HG02970 (cell line): Measurements from ENCODE around the gene SH2D1B.

Experiments used
- ATAC-seq: cut with Tn5 transposase; IDR thresholded peaks from one replicate; pipeline ENCODE4 v1.9.1; 2021; ENCODE audit warnings: mild to moderate bottlenecking, moderate library complexity, moderate number of reproducible peaks; ENCODE audit not compliant: unreplicated experiment, low FRiP score

SH2D1B gene

DNA sequence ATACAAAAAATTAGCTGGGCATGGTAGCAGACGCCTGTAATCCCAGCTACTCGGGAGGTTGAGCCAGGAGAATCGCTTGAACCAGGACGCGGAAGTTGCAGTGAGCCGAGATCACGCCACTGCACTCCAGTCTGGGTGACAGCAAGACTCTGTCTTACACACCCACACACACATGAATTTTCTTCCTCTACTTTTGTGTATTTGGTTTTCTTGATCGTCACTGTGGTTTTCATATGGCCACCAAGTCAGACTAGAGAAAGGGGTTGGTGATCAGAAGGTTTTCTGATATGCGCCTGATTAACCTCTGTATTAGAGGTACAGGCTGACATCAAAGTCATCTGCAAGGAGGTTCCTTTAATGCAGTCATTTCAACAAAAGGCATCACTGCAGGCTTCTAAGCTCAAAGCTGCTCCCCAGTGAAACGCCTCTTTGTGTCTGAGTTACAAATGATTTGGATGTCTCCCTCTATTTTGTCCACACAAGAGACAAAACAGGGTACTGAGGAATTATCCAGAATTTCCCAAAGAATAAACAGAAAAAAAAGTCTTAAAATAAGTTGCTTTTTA is 11.1 kb downstream of the SH2D1B start:
- ATAC-seq: no peak

DNA sequence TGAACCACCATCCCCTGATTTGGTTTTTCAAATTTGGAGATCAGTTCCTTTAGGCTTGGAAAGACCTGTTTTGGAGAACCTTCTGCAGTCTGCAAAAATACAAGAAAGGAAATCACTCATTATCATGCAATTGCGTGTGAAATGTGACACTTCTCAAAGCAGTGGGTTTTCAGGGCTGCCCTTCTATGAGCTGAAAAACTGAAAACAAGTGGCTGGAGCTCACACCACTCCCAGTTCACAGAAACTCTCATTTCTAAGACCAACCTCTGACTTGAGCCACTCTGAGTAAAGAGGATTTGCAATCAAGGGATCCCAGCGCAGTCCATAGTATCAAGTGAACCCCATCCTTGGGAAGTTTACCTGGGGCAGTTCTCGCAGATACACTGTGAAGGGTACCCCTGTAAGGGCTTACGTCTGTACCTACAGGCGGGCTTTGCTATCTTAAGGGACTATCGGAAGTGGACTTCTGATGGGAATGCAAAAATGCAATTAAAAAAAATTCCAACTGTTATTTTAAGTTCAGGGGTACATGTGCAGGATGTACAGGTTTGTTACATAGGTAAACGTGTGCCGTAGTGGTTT is 12.8 kb downstream of the SH2D1B start:
- ATAC-seq: no peak

DNA sequence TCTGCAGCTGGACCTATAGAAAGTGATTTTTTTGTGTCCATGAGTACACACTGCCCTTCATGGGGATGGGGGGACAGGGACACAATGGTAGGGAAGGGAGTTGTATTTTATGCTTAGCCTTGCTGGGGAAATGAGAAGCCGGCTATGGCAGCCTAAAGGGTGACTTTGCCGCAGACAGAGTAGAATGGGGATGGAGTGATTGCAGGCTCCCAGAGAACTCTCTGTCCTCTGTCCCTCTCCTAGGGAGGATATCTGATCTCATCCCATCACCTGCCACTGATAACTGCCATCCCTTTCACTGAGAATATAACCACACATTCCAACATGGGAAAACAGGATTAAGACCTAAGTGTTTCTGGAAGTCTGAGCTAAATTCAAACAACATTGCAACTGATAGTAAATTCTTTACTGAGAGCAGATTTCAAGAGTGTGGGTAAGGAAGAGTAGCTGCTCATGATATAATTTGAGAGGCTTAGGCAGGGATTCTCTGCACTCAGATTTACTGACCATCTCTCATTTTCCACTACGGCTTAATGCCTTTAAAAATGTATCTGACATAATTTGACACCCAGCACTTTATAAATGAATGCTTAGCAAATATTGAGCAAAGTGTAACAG is 13.9 kb downstream of the SH2D1B start:
- no peak for ATAC-seq

DNA sequence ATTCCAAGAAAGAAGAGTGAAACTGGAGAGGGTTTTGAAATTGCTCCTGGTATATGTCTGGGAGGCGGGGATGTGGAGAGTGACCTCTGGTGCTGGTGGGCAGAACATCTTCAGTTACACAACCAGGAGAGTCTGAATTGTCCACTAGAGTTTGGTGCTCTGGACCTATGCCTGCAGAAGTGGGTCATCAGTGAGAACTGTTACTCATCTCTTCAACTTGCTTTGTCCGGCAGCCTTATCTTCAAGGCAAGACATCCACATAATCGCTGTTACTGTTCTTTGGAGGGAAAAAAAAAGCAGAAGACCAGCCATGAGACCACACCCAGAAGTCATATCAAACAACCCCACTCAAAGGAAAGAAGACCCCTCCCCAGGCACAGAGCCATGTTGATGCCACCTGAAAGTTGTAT is 14.9 kb downstream of the SH2D1B start:
- no peak for ATAC-seq

DNA sequence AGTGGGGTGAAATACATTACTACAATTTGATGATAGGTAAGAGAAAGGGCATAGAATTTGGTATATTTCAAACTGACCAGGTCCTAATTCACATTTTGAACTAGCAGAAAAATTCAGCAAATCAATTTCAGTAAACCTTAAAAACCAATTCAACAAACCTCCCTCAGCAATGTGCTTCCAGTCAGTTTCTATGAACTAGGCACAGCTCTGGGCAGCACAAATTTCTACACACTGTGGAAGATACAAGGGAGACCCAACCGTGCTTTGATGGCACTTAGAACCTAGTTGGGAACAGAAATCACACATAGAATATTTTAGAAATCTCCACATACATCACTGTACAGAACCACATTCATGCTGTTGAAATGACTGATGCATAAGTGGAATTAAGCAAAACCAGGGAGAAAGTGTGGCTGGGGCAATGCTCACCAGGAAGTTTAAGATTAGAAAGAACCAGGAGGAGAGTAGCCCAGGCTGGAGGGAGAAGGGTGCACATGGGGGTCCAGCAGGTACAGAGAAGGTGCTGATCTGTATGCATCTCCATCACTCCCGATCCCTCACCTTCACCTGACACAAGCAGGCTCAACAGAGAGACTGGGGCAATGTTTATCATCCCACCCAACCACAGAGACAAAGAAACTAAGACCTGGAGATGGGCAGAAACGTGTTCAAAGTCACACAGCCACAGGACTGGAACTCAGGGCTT is 15.6 kb downstream of the SH2D1B start:
- no peak for ATAC-seq

DNA sequence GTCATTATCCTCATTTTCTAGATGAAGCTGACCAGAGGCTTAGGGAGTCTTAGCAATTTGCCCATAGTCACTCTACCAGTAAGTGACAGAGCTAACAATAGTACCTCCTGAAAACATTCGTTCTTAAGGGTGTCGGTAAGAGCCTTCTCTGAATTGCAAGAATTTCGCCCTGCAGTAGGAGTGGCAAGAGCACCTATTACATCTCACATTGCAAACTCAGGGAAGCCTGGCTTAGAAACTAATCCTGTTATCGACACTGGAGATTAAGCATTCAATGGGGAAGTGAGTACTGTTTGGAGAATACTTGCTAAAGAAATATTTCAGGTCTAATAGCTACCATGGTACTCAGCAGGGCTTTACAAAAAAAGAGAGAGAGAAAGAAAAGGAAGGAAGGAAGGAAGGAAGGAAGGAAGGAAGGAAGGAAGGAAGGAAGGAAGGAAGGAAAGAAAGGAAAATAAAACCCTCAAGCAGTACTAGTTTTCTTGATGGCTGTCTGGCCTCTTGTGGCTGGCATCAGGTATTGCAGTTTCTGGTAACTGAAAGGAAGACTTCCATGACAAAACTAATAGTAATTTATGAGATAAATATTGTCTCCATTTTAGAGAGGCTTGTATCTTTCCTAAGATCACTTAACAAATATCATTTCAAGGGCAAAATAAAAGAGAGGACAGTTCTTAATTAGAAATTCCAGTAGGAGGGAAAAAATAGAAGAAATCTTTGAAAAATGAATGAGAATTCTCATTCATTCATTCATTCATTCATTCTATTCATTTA is 20.0 kb downstream of the SH2D1B start:
- no peak for ATAC-seq

DNA sequence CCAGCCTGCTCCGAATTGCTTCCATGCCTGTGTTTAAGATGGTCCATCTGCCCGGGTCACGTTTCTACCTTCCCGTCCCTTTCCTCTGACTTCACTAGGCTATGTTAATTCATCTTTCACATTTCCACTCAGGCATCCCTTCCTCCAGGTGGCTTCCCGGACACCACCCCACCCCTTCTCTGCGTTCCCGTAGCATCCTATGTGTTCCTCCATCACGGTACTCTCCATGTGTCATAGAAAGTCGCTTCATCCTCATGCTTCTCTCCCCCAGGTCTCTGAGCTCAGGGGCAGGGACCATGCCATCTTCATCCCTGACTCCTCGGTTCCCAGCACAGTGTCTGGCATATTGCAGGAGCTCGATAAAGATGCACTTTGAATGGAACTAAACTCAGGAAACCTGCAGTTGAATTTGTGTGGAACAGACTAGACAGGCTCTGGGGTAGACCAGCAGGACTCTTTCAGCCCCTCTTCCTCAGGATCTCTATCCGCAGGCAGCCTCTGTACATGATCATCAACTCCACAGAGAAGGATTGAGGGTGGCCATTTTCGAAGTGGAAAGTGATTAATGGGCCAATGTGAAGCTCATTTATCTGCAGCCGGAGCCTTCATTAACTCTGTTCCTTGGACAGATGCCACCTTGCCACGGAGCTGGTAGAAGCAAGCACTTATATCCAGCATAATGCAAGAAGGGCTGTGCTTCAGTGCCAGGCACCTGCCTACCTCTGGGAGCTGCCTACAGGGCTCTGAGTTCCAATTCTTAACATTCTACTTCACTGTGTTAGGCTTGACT is 21.3 kb downstream of the SH2D1B start:
- no peak for ATAC-seq

DNA sequence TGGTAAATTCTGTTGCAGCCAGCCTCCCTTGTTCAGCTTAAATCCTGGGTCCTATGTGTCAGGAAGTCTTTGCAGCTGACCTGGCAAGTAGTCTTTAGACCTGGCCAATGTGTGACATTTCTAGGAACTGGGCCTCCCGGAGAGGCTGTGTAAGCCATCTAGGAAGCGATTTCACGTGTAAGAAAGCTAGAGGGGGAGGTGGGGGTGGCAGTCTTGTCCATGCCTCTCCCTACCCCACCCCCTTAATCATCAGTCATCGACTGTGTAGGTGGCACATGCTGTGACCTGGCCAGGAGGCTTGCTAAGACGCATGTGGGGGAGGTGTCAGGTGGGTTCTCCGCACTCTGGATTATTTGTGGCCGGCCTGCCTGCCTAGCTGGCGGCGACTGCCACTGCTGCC is 22.0 kb downstream of the SH2D1B start:
- ATAC-seq: no peak

DNA sequence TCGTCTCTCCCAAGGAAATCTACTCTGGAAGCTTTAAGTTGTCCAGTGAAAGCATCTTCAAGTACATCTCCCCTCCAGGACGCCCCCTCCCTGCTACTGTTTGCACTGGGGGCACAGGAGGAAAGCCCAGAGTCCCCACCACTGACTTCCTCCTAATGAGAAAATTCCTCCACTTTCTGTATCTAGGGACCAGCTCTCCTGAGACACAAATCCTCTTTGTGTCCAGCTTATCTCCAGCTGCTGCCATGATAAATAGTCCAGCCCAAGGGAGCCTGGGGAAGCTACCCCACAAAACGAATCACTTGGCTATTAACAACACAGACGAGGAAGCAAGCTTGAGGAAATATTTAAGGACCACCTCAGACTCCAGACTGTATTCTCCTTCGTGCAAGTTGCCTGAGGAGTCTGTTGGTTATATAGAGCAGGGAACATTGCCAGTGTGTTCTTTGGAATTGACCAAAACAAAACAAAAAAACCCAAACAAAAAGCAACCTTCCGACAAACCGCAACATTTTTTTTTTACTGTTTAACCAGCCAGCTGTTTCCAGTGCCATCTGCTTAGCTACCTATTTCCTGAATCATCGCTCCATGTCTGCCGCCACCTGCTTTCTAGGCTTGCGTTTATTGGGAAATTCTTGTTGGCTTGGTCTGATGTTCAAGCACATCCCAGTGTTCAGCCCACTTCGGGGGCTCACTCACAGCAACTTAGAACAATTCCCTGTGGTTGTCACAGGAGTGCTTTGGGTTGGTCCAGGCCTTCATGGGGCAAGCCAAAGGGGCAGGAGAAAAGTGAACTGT is 22.7 kb downstream of the SH2D1B start:
- no peak for ATAC-seq

DNA sequence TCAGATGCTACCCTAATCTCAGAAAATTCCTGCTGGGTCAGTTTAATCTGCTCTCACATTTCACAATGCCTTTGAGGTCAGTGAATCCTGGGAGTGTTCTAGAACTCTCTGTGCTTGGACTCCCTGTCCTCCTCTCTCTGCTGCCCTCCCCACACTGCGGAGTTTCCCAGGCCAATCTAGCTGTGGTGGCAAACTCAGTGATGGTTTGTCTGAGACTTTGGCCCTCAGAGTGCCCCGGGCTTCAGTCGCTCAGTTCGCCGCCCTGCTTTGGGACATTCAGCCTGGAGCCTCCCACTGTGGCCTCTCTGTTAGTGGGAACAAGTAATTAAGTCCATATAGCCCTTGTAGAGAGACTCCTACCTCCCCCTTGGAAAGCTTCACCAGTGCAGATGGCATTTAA is 23.3 kb downstream of the SH2D1B start:
- ATAC-seq: no peak

DNA sequence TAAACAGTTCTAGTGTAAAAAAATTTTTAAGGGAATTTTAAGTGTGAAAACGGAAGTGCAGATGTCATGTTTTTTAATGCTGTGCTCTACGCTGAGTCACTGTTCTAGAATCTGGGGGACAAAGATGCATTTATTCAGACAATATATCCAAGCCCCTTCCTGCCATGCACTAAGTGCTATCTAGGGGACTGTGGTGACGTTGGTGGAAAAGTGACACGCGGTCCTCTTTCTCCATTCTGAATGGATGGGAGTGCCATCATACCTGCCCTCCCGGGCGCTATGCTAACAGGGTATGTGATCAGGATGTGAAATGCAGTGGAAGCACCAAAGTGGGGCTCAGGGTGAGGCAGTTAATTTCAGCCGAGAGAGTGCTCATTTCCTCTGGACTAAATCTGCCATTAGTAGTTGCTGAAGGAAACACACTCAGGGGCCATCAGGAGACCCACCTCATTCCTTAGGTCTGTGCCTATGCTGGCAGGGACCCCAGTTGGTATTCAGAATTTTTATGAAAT is 23.8 kb downstream of the SH2D1B start:
- ATAC-seq: no peak

DNA sequence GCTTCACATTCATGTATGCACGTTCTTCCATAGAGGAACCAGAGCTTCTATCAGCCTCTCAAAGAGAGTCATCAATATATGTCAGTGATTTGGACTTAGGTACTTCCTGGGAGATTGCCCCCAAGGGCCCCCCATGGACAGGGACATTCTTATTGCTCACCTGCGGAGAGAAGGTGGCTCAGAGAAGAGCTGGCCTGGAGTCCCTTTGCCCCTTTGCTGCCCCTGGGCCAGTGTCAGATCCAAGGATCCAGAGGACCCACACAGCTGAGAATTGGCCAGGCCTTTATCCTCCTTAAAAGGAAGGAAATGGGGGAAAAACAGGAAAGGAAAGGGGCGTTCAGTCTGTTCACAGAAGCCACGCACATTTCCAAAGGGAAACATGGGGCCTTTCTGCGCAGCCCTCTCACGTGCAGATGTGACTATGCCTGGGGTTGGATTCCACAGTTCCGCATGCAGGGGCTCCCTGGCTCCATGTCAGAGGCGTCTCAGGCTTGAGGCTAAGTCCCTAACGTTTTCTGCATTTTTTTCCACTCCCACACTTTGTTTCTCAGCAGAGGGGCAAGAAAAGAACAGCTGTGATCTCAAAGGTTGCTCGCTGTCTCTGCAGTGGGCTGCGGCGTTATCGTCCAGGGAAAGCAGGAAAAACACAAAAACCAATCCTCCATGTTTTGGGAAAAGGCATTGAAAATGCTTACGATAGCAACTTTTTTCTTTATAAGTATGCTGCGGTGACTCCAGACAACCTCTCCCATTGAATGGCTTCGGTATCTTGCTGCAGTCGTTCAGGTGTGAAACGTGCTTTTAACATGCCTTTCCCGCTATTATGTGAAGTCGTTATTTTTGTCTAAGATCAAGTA is 24.5 kb downstream of the SH2D1B start:
- no peak for ATAC-seq

DNA sequence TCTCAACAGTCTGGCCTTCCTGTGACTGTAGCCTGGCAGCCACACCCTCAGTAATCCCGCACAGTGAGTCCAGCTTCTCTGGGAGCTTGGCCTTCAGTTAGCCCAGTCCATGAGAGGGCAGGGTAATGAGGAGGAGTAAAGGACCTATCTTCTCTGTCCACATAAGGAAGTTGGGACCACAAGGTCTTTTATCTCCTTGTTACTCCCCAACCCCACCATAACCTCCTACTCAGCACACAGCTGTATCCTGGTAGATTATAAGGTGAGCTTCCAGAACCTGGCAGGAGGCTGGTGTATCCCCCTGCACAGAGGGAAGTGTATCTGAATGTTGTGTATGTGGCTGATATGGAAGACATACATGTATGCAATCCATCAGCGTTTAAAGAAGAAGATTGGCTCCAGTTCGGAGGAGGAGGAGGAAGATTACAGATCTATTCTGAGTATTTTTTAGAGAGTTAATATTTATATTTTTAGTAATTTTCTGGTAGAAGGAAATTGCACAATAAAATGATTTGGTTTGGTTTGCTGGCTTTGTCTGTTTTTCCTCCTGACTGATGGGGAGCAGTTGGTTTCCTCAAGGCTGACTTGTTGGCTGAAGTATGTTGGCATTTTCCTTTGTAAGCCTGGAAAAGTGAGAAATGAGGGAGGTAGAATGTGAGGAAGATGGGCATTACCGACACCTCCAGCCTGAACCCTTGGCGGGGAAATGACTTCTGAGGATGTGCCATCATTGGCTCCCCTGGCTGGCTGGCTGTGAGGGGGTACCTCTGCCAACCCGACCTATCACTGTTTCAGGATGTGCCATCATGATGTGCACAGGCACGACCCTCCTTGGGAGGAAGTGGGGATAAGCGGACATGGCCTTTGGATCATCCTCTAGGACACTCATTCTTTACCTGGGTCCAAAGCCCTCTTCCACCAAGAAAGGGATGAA is 25.4 kb downstream of the SH2D1B start:
- ATAC-seq: no peak

DNA sequence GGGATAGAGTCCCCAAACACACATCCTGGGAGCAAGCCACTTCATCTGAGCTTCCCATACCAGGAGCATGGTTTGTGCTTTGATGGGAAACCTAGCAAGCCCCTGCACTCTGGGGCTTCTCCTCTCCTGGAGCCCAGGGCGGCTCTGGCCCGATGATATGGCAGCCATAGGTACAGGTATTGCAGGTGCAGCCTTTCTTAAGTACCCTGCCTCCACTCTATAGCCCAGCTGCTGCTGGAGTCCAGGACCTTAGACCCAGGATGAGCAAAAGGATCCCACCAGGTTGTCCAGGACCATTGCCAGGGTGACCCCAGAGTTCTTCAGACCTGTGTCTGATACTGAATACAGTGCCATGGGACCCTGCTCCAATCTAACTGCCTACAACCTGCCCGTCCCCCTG is 26.2 kb downstream of the SH2D1B start:
- no peak for ATAC-seq

DNA sequence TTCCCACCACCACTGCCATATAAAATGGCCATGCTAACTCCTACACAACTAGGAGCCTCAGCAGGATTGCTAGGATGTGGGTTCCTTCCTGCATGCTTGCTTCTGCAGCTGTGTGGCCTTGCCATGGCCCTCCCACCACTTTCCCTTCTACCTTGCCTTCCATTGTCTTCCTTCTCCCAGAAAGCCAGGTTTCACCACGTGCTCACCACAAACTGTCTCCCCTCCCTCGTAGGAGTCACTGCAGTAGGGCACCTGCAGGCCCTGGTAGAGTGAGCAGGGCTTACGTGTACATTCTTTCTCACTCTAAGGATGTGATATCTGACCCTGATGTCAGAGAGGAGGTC is 26.7 kb downstream of the SH2D1B start:
- ATAC-seq: no peak

DNA sequence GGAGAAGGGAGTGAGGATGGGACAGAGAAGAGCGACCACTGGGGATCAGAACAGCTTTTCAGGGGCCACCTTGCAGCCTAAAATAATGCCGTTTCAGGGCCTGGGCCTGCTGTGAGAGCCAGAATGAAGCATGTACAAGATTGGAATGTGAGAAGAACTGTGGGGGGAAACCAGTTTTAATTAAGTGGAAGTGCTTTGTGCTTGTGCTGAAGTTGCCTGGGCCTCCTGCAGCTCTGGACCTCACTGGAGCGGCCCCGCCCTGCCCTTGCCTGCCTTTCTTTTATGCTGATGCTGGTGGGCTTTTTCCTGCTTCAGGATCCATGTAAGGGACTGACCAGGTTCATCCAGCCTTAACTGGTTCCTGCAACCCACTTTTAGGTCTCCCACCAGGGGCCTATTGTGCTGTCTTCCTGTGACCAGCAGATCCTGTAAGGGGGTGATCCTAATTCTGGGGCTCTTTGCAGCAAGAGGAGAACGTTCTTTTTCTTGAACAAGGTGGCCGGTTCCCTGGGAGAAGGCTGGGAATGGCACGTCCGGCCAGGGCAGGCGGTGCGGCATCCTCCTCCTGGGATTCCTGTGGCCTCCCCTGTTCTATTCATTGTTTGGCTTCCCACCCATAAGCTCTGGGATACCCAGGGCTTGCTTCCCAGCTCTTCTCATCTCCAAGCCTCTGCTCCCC is 27.2 kb downstream of the SH2D1B start:
- ATAC-seq: no peak

DNA sequence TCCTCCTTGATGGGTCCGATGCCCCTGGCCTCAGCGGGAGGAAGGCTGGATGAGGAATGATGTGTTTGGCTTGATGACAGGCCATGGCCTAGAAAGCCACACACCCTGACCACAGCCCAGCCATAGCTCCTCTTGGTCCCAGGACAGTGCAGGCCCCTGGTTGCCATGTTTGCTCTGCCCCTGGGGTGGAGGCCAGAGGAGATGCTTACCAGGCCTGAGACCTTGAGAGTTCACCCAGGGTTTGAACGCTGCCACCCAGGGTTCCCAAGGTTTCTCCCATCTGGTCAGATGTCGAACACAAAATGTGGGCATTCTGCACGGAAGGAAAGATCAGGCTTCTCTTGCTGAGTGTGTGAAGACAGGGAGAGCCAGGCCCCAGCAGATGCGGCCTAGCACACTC is 27.8 kb downstream of the SH2D1B start:
- no peak for ATAC-seq
